HG03571 (cell line): ENCODE data around the gene GRM3.
"Not testable (repeated sequence)": the region's sequence is repeated elsewhere in the genome, so short reads cannot be mapped to it uniquely, and the experiment has no call there.

Experiments used
- ATAC-seq: cut with Tn5 transposase; IDR thresholded peaks from one replicate; pipeline ENCODE4 v1.9.1; 2021; ENCODE audit not compliant: unreplicated experiment

Gene GRM3

GRCh38 chr7:86643561-86644281, at the start of gene GRM3:
Gene GRM3 (plus strand): TSS chr7:86643909. CDS start chr7:86765146, 121,237 bp downstream.
- no peak for ATAC-seq

GRCh38 chr7:86598311-86598710, 45.4 kb upstream of the GRM3 start:
- ATAC-seq = no peak

DNA sequence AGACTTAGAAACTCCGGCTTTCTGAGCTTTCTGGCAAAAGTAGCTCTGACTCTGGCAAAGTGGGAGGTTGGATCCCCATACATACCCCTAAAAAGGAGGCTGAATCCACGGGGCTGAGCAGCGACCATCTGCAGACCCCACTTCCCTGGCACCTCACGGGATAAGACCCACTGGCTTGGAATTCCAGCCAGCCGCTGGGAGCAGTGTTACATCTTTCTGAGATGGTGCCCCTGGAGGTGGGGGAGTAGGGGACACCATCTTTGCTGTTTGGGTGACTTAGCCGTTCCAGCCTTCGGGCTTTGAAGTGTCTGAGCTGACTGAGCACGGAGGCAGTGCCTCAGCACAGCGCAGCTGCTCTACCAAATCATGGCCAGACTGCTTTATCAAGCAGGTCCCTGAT, 45.0 kb upstream of the GRM3 start:
- no peak for ATAC-seq

GRCh38 chr7:86600506-86601290, 43.0 kb upstream of the GRM3 start:
- ATAC-seq = no peak

DNA sequence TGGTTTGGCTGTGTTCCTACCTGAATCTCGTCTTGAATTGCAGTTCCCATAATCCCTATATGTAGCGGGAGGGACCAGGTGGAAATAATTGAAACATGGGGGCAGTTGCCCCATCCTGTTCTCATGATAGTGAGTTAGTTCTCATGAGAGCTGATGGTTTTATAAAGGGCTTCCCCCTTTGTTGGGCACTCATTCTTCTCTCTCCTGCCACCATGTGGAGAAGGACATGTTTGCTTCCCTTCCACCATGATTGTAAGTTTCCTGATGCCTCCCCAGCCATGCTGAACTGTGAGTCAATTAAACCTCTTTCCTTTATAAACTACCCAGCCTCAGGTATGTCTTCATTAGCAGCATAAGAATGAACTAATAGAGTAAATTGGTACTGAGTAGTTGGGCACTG, 28.0 kb upstream of the GRM3 start:
- not testable (repeated sequence) for ATAC-seq

GRCh38 chr7:86644282-86645224, 844 bp downstream of the GRM3 start:
- no peak for ATAC-seq

- ATAC-seq = no peak
Measured at GRCh38 chr7:86645225-86645608, 1.5 kb downstream of the GRM3 start.

- ATAC-seq = no peak
Measured at GRCh38 chr7:86645676-86646276, 2.1 kb downstream of the GRM3 start.

DNA sequence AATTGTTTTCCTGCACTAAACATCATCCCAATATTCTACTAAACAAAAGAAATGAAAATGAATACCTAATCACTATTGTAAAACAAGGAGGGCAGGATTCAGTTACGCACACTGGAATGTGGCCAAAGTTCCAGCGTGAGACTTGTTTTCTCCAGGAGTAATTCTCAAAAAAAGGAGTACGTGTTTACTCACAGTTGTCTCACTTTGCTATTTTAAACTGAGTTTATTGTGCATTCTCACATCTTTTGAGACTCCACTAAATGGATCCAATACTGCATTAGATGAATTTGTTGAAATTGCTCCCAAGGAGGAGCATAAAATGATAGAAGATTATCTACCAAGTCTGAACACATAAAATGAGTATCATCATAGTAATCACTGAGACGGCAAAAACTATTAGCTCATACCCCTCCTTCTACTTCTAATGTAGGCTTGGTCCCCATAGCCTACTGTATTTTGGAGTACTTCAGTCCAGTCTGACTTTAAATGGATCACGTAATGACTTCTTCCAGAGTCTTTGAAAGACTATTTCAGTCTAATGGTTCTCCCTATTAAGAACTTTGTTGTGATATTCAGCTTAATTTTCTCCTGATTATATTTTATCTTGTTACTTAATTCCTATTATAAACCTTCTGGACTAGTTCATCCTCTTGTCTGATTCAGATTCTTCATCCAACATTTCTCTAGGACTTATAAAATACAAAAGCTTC, 3.8 kb downstream of the GRM3 start:
- ATAC-seq = no peak

DNA sequence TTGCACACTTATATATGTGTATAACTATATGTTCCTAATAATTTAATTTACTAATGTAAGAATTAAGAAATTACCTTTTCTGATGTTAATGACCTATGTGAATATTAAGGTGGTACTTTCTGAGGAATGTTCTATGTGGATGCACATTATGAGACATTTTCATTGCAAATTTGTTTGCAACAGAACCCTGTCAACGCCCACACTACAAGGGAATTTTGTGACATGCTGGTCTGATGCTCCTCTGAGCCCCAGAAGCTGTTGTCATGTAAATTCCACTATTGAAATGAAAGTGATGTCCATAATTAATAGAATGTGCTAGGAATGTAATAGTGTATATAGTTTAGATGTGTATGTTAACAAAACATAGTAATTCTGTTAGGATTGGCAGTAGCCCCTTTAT, 4.5 kb downstream of the GRM3 start:
- no peak for ATAC-seq

GRCh38 chr7:86653919-86654659, 10.4 kb downstream of the GRM3 start:
- no peak for ATAC-seq

DNA sequence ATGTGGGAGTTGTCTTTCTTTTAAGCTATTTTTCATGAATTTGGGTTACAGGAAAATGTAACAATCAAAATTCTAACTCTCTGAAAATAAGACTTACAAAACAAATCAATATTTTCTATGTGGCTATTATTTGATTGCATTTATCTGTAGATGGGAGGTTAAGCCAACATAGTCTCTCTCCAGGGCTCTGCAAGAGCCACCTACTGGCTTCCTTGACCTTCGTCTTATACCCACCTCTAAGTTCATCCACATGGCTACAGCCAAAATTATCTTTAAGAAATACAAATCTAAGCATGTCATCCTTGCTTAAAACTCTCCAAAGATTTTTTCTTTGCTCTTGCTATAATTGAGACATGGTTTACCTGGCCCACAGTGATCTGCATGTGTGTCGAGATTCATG, 14.2 kb downstream of the GRM3 start:
- no peak for ATAC-seq

GRCh38 chr7:86660950-86661462, 17.3 kb downstream of the GRM3 start:
- ATAC-seq = no peak

GRCh38 chr7:86664486-86664885, 20.8 kb downstream of the GRM3 start:
- ATAC-seq = no peak

- no peak for ATAC-seq
Measured at GRCh38 chr7:86664991-86665390, 21.3 kb downstream of the GRM3 start.

DNA sequence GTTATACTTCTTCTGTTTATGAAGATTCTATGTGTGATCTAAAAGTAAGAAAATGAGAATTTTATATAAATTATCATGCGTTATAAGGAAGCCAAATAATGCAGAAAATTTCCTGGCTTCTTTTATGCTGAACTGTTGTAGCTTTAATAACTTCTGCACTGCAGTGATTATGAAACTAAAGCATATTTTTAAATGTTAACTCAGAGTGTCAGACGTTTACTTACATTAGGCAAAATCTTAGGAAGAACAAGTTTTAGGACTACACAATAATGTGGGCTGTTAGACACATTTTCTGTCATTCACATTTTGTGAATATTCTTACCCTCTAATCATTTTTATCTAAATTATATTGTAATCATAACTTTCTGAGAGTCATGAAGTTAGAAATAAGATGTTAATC, 22.0 kb downstream of the GRM3 start:
- no peak for ATAC-seq

- no peak for ATAC-seq
Measured at GRCh38 chr7:86667732-86668131, 24.0 kb downstream of the GRM3 start.

- ATAC-seq = no peak
Measured at GRCh38 chr7:86668315-86668714, 24.6 kb downstream of the GRM3 start.

- no peak for ATAC-seq
Measured at GRCh38 chr7:86687831-86688230, 44.1 kb downstream of the GRM3 start.
